ENCODE results near the gene TRIM46. TPM values are rescaled to one million over a fixed set of nuclear protein-coding genes. Genes with fewer than 3 reads are reported as not detected.

TRIM46 gene
- total and polyA plus RNA-seq, 2 of the 13 experiments (the other 11 are each of a cell fraction or from before 2014, with no cell fraction given), result 0.04 to 0.09 TPM

GRCh38 chr1:155128755-155129473, 44.7 kb upstream of the TRIM46 start (continued):
- TF ChIP-seq KDM6A (CRISPR knock-in tag; IDR thresholded peaks at IDR 0.05; ENCODE audit: low read depth) (peak; percentile 65), ZNF530 (CRISPR knock-in tag; IDR thresholded peaks at IDR 0.05; ENCODE audit: low read depth) (no peak), ZHX1 (CRISPR knock-in tag; IDR thresholded peaks at IDR 0.05; ENCODE audit: low read depth) (0 out of 2 replicates have a peak, but pooled peaks have one; percentile 45), SIN3A (IDR thresholded peaks at IDR 0.05; ENCODE audit: borderline replicate concordance, low read depth, low read length) (peak; percentile 80; the same call in 1 of the 2 replicates), ZNF567 (CRISPR knock-in tag; IDR thresholded peaks at IDR 0.05; ENCODE audit: borderline replicate concordance) (peak; percentile 78; the same call in 1 of the 2 replicates), TRAFD1 (CRISPR knock-in tag; IDR thresholded peaks at IDR 0.05; ENCODE audit: borderline replicate concordance) (peak; percentile 93), SALL2 (CRISPR knock-in tag; IDR thresholded peaks at IDR 0.05) (no peak), IKZF4 (CRISPR knock-in tag; IDR thresholded peaks at IDR 0.05; ENCODE audit: borderline replicate concordance, low read depth, not compliant biosample characterization) (peak; percentile 69), ZNF431 (CRISPR knock-in tag; IDR thresholded peaks at IDR 0.05; ENCODE audit: borderline replicate concordance, low read depth) (peak; percentile 23; the same call in 1 of the 2 replicates), NR2F6 (IDR thresholded peaks at IDR 0.05) (peak; percentile 77), NR2F6 (CRISPR knock-in tag; IDR thresholded peaks at IDR 0.05) (peak; percentile 88), ZKSCAN8 (CRISPR knock-in tag; IDR thresholded peaks at IDR 0.05; ENCODE audit: borderline replicate concordance) (no peak), KMT2B (CRISPR knock-in tag; IDR thresholded peaks at IDR 0.05) (no peak), IRF9 (CRISPR knock-in tag; IDR thresholded peaks at IDR 0.05; ENCODE audit: borderline replicate concordance) (peak; percentile 86), NFRKB (IDR thresholded peaks at IDR 0.05) (no peak), ATF2 (CRISPR knock-in tag; IDR thresholded peaks at IDR 0.05) (peak; percentile 58; the same call in 1 of the 2 replicates), ZSCAN12 (CRISPR knock-in tag; IDR thresholded peaks at IDR 0.05) (no peak), ZBTB26 (CRISPR knock-in tag; IDR thresholded peaks at IDR 0.05; ENCODE audit: borderline replicate concordance) (no peak; the same call in 1 of the 2 replicates), AGO2 (optimal IDR thresholded peaks at IDR 0.05; ENCODE audit: low read depth, low read length) (peak; percentile 74), BATF2 (CRISPR knock-in tag; IDR thresholded peaks at IDR 0.05) (no peak)
